Glomerular endothelial cell (primary cell): ENCODE measurements around the gene THAP4. TPM values are rescaled to one million over a fixed set of nuclear protein-coding genes. Genes with fewer than 3 reads are reported as not detected.

Experiments
- DNase-seq: peaks from one replicate; pipeline ENCODE4 v3.0.0-alpha.2; 2011; ENCODE audit warnings: low read depth, low spot score; ENCODE audit errors: extremely low read depth
- total RNA-seq: library from RNA; depleted of rRNA; stranded (reverse); fragments of >200 nt; gene quantifications from 2 replicates; pipeline ENCODE4 v1.2.3, GENCODE V29; 2015

Gene THAP4
- total RNA-seq, 1 donor from 2014 or later = 50.9 TPM

- no peak for DNase-seq
Measured at GRCh38 chr2:241615041-241615440, 21.9 kb downstream of the THAP4 start.

DNA sequence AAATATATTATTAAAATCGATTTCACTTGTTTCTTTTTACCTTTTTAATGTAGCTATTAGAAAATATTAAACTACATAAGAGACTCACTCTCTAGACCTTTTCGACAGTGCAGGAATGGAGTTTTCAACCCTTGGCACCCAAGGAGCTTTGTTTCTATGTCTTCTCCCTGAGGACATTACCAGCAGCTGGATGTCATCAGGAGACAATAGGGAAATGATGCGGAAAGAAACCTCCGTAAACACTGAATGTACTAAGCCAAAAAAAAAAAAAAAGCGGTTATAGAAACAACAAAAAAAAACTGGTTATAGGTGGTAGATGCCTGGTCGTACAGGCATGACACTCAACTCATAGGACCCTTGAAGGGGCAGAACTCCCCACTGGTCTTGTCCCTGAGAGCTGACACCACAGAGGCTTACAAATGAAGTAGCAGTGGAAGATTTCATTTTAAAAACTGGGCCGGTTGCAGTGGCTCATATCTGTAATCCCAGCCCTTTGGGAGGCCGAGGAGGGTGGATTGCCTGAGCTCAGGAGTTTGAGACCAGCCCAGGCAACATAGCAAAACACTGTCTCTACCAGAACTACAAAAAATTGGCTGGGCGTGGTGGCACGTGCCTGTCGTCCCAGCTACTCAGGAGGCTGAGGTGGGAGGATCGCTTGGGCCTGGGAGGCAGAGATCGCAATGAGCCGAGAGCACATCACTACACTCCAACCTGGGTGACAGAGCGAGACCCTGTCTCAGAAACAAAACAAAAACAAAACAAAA lies 23.8 kb downstream of the THAP4 start:
- DNase-seq = no peak

DNA sequence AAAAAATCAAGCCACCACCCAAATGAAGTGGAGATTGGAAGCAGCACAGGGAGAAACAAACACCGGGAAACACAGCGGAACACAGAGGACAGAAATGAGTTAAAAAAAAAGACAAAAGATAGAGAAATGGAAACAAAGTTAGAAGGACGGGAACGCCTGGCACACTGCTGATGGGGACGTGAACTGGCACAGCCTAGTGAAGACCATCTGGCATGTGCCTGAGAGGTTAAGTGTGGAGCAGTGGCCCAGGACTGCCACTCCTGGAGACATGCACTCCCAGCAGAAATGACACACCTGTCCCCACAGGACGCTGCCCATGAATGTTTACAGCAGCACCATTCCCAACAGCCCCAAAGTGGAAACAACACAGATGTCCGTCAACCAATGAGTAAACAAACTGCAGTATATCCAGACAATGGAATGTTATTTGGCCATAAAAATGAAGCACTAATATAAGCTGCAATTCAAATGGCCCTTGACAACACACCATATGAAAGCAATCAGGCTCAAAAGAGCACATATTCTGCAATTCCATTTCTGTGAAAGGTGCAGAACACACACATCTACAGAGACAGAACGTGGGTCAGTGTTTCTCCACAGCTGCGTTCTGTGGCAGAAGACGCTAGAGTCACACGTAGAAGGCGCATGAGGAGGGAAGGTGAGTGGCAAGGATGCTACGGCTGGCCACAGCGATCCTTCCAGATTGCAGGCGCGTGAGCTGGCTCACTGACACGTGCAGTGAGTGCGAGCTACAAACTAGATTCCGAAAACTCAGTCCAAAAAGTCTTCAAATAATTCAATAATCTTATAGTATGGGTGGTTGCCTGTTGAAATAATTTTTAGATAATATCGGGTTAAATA lies 24.6 kb downstream of the THAP4 start:
- no peak for DNase-seq

DNA sequence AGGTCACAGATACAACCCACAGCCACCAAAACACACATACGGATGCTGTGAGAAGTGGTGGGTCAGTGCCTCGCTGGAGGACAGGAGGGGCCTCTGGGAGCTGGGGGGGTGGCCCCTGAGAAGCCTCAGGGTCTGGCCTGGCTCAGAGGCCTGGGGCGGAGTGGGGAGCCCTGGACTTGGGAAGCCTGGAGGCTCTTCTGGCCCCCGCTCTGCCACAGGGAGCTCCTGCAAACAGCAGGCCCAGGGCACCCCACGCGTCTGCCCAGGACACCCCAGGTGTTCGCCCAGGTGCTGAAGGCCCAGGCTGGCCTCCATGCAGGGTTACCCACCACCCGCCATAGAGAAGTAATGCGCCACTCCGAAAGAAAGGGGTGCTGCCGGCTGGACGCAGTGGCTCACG lies 25.9 kb downstream of the THAP4 start:
- DNase-seq = no peak

DNA sequence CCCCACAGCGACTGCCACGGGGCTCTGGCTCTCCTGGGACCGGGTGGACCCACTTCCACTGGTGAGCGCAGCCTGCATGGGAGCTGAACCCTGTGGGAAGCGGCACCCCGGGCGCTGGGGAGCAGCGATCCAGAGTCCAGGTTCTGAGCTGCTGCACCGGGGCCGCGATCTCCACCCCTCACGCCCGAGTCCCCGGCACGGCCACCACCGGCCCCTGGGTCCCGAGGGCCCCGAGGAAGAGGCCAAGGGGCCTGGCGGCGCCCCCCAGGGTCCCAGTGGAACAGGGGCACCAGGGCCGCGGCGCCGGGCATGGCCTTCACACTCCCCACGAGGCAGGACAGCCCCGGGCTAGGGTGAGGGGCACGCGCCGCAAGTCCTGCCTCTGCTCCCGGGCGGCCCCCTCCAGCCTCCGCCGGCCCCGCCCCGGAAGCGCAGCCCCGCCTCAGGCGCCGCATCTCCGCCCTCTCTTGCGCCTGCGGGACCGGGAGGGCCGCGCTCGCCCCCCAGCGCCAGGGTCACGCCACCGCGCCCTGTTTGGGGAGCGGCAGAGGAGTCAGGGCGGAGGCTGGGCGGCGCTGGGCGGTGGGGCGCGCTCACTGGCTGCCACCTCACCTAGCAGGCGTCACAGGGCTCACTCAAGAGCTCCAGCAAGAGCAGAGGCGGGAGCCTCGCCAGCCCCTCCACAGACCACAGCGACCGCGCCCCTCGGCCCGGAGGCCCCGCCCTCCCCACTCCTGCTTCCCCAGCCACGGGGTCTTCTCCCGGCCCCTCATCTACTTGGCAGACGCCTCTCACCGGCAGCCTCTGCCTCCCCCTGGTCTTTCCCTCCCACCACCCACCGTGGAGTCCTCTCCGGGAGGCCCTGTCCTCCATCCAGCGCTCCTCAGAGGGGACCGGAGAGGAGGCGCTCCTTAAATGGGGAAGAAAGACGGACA lies 26.8 kb downstream of the THAP4 start:
- DNase-seq = no peak

- no peak for DNase-seq
Measured at GRCh38 chr2:241608881-241609280, 28.1 kb downstream of the THAP4 start.

GRCh38 chr2:241607162-241607885 lies 29.6 kb downstream of the THAP4 start:
- no peak for DNase-seq

DNA sequence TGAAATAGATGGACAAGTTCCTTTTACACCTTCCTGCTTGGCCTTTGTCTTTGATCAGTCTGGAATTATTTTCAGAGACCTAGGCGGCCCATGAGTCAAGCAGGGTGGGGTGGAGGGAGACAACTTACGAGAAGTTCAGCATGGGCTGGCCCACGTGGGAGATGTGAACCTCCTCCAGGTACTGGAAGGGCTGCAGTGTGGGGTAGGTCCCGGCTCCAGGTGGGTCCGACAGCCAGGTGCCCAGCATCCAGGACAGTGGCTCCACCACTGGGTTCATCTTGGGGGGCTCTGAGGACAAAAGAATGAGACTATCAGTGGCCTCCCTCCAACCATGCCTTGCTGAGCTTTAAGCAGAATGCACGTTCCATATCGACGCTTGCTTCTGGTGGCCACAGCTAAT lies 30.8 kb downstream of the THAP4 start:
- DNase-seq = no peak

- no peak for DNase-seq
Measured at GRCh38 chr2:241603686-241604085, 33.3 kb downstream of the THAP4 start.

- DNase-seq = no peak
Measured at GRCh38 chr2:241602720-241603119, 34.2 kb downstream of the THAP4 start.

GRCh38 chr2:241601841-241602240 lies 35.1 kb downstream of the THAP4 start:
- no peak for DNase-seq

GRCh38 chr2:241599615-241600014 lies 37.3 kb downstream of the THAP4 start:
- DNase-seq = no peak

GRCh38 chr2:241598487-241598886 lies 38.5 kb downstream of the THAP4 start:
- no peak for DNase-seq

GRCh38 chr2:241598061-241598460 lies 38.9 kb downstream of the THAP4 start:
- DNase-seq = no peak

- DNase-seq = no peak
Measured at GRCh38 chr2:241597561-241597960, 39.4 kb downstream of the THAP4 start.

- DNase-seq = no peak
Measured at GRCh38 chr2:241595600-241596140, 41.3 kb downstream of the THAP4 start.

DNA sequence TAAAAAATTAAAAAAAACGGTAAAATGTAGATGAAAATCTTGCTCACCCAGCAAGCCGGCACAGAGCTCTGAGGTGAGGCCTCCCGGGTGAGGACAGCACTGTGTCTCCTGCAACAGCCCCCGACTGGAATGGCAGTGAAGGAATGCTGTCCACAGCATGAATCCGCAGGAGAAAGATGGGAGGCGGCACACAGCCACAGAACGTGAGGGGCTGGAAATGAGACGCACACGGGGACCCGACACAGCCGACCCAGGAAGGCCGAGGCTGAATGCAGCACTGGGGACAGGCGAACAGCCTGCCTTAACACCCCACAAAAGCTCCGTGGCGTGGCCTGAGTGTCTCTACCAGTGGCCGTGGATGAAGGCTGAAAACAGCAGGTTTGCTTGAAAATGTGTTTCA lies 43.7 kb downstream of the THAP4 start:
- DNase-seq = no peak

DNA sequence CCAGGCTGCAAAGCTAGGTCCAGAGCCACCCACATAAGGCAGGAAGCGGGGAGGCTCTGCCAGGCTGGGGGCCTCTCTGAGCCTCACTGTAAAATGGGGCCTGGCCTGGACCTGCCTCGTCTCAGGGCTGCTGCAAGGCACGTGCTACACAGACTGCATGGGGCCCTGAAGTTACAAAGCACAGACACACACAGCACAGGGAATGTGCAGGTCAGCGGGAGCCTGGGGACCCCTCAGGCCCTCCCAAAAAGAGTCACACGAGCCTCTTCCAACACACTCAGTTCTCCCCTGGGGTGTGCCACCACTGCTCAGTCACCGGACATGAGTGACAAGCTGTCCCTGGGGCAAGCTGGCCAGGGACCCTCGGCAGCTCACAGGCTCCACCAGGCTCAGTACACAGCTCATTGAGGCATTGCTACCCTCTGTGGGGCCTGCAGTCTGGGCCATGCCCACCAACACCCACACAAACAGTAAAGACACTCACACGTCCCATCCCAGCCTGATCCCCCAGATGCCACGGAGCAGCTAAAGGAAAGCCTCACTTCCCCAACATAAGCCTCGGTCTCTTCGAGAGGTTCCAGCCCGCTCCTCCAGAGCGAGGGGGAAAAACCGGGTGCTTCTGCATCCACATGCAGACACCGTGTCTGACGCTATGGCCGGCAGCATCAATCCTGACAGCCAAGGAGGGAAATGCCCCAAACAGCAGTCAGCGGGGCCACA lies 44.7 kb downstream of the THAP4 start:
- DNase-seq = no peak
